OCI-M2 (cell line): Measurements from ENCODE around the gene C1QA.

Experiments used
- DNase-seq: peaks from one replicate; lab custom pipeline; 2025; ENCODE audit not compliant: unreplicated experiment; lab: John Stamatoyannopoulos, UW

Gene C1QA, protein sequence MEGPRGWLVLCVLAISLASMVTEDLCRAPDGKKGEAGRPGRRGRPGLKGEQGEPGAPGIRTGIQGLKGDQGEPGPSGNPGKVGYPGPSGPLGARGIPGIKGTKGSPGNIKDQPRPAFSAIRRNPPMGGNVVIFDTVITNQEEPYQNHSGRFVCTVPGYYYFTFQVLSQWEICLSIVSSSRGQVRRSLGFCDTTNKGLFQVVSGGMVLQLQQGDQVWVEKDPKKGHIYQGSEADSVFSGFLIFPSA

DNA sequence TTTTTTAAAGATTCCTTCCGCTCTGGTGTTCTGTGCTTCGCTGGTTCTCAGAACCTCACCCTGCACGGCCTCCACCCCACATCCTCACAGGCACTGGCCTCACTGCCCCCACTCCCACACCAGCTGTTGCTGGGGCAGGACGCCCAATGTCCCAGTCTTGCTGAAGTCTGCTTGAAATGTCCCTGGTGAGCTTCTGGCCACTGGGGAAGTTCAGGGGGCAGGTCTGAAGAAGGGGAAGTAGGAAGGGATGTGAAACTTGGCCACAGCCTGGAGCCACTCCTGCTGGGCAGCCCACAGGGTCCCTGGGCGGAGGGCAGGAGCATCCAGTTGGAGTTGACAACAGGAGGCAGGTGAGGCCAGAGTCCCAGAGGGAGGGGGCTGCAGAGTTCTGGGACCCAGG is at the start of gene C1QA:
Gene C1QA (plus strand): TSS at position 276 of the 400 bp plus-strand sequence. CDS start 989 bp downstream, outside the sequence.
- no peak for DNase-seq

- no peak for DNase-seq
These were observed 49.2 kb upstream of the C1QA start for GRCh38 chr1:22587247-22587646.

DNA sequence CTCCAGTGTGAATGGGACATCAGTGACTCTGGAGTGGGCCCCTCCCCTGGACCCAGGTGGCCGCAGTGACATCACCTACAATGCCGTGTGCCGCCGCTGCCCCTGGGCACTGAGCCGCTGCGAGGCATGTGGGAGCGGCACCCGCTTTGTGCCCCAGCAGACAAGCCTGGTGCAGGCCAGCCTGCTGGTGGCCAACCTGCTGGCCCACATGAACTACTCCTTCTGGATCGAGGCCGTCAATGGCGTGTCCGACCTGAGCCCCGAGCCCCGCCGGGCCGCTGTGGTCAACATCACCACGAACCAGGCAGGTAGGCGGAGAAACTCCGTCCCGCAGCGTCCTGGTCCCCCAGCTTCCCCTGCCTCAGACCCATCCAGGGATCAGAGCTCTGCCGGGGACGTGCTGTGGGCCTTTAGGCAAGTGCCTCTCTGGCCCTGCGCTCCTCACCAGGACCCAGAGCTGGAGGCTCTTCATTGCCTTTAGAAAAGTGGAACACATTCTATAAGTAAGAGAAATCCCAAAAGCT is 47.5 kb upstream of the C1QA start:
- DNase-seq: no peak

- DNase-seq: no peak
These were observed 44.9 kb upstream of the C1QA start for GRCh38 chr1:22591576-22591975.

GRCh38 chr1:22592051-22592450 is 44.4 kb upstream of the C1QA start:
- DNase-seq: no peak

- no peak for DNase-seq
These were observed 43.3 kb upstream of the C1QA start for GRCh38 chr1:22592919-22593790.

GRCh38 chr1:22594396-22594795 is 42.0 kb upstream of the C1QA start:
- no peak for DNase-seq

GRCh38 chr1:22595108-22595507 is 41.3 kb upstream of the C1QA start:
- no peak for DNase-seq

GRCh38 chr1:22597301-22597965 is 39.0 kb upstream of the C1QA start:
- no peak for DNase-seq

DNA sequence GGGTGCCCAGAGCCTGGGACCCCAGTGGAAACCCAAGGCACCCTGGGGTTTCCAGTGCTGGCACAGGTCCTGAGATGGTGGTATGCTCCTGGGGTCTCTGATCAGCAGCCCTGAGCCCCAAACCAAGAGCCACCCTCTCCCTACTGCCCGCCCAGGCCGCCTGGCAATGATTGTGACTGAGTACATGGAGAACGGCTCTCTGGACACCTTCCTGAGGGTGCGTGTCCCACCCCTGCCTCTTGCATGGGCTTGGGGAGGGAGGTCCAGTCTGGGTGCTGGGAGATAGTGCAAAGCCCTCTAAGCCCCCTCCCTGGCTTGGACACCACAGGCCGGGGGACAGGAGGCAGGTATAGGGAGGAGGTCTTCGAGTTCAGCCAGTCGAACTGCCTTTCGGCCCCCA is 38.4 kb upstream of the C1QA start:
- DNase-seq: no peak

DNA sequence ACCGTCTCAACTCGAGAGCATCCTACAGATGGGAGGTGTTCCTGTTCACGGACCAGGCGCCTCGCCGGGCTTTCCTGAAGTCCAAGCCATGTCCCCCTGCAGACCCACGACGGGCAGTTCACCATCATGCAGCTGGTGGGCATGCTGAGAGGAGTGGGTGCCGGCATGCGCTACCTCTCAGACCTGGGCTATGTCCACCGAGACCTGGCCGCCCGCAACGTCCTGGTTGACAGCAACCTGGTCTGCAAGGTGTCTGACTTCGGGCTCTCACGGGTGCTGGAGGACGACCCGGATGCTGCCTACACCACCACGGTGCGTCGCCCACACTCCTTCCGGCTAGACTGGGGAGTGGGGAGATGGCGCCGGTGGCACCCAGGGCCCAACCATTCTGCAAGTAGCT is 37.7 kb upstream of the C1QA start:
- DNase-seq: no peak

DNA sequence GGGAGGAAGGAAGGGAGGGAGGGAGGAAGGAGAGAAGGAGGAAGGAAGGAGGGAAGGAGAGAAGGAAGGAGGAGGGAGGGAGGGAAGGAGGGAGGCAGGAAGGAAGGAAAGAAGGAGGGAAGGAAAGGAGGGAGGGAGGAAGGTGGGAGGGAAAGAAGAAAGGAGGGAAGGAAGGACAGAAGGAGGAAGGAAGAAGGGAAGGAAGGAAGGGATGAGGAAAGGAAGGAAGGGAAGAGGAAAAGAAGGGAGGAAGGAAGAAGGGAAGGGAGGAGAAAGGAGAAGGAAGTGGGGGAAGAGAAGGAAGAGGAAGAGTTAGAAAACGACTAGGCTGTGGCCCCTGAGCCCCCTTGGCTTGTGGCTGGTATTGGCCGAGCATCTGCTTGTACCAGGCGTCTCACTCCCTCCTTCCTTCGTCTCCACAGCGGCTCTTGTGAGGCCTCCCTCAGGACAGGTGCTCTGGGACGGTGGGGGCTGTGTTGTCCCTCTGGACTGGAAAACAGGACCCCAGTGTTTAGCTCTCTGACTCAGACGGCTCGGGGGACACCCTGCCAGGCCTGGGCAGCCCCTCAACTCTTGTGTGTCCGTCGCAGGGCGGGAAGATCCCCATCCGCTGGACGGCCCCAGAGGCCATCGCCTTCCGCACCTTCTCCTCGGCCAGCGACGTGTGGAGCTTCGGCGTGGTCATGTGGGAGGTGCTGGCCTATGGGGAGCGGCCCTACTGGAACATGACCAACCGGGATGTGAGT is 36.2 kb upstream of the C1QA start:
- no peak for DNase-seq

DNA sequence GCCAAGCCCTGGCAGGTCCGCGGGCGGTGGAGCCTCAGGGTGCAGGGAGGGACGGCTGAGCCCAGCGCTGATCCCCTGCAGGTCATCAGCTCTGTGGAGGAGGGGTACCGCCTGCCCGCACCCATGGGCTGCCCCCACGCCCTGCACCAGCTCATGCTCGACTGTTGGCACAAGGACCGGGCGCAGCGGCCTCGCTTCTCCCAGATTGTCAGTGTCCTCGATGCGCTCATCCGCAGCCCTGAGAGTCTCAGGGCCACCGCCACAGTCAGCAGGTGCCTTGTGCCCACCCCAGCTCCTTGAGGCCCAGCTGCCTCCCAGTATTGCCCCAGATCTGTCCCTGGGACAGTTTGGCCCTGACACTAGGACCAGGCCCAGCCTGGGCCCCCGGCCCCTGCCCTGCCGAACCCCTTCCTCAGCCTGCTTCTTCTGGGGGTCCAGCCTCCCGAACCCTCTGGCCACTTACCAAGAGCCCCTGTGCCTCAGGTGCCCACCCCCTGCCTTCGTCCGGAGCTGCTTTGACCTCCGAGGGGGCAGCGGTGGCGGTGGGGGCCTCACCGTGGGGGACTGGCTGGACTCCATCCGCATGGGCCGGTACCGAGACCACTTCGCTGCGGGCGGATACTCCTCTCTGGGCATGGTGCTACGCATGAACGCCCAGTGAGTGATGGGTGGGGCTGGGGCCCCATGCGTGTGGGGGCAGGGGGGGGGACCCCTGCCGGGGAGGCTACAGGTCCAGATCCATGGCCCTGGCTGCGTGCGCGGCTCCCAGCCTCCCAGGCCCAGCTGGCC is 35.4 kb upstream of the C1QA start:
- DNase-seq: no peak

- no peak for DNase-seq
These were observed 34.8 kb upstream of the C1QA start for GRCh38 chr1:22601610-22602009.

GRCh38 chr1:22602060-22602740 is 34.2 kb upstream of the C1QA start:
- no peak for DNase-seq

DNA sequence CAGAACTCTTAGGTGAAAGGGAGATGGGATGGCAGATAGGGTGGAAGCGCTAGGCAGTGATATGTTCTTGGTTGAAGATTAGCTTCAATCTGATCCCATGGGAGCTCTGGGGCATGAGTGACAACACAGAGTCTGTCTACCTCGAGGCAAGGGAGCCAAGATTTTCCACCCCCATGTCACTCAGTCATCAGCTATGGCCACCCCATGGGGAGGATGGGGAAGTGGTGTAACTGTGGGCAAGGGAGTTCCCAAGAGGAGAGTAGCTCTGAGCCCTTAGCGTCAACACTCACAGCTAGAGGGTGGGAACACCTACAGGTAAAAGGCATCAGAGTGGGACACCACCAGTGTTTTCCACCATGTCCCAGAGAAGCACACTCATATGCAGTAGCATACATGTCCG is 30.3 kb upstream of the C1QA start:
- no peak for DNase-seq

- no peak for DNase-seq
These were observed 29.3 kb upstream of the C1QA start for GRCh38 chr1:22607154-22607553.

GRCh38 chr1:22608361-22608760 is 28.1 kb upstream of the C1QA start:
- no peak for DNase-seq

GRCh38 chr1:22609291-22609690 is 27.1 kb upstream of the C1QA start:
- DNase-seq: no peak

DNA sequence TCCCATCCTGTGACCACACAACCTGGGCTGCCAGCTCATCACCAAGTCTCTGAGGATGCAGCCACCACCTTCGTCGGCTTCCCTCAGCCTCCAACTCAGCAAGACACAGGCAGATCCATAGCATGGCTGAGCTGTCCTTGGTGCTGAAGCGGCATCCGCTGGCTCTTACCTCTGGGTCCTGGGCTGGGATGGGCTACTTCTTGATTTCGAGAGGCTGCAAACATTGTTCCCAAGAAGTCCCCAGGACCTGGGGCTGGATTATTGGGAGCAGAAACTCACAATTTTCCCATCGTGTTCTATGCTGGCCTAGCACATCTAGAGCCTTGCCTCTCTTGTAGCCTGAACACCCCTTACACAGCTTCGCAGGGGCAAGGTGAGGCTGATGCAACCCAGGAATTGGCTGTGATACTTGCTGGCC is 24.9 kb upstream of the C1QA start:
- DNase-seq: no peak
